Measurements from ENCODE around the gene IKZF2.

Gene IKZF2

DNA sequence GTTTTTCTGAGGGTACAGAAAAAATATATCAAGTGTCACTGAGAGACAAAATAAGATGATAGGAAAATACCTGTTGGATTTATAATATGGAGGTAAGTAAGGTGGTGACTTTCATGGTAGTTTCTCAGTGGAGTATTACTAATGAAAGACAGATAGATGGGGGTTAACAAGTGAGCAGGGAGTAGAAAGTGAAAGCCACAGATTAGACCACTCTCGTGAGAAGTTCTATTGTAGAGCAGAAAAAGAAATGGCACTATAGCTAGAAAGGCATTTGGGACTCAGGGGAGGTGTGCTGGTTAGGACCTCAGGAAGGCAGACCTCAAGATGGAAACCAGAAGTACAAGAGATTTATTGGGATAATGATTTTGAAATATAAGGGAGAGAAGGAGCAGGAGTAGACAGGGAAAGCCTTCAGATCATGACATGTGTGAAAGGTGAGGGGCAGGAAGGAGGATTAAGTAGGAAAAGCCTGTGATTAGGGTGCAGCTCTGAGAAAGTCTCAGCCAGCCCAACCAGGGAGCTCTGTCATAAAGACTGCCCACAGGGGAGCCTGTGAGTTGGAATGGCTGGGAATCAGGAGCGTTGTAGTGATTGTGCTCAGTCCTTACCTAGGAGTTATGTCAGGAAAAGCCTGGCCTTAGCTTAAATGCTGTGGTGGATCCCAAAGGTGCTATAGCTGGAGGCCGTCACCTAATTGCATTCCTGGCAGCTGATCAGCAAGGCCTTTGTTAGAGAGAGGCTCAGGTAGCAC lies 198.1 kb downstream of the IKZF2 start:
- DNase-seq, result no peak

DNA sequence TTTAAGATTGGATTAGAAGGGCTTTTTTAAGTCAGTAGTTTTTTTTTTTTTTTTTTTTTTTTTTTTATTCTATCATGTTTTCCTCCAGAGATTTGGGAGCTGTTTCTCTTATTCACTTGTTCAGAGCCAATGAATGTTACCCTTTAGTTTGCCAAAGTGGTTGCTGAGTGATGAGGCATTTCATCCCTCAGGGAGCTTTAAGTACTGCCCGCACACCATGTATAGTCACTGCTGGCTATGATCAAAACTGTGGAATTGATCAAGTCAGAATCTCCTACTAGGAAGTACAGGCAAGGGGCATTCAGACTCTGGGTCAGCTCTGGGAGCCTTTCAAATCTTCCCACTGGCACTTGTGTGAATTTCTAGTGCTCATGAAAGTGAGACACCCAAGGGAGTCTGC lies 201.6 kb downstream of the IKZF2 start:
- DNase-seq, result no peak
